H1 (cell line): ENCODE results near the gene SMARCC2.

ENCODE experiments used
- POLR2A ChIP-seq, 2 experiments: IDR thresholded peaks; 1 replicate in 1 of 2; 2 replicates in 1 of 2; pipeline ENCODE4 v1.6.1; 2011; ENCODE audit warnings: low read depth in 2 of 2, low read length in 2 of 2, mild to moderate bottlenecking in 2 of 2; ENCODE audit errors: control extremely low read depth in 1 of 2
- RBBP5 ChIP-seq: IDR thresholded peaks from 2 replicates; pipeline ENCODE4 v1.7.1; 2012; ENCODE audit warnings: low read depth, mild to moderate bottlenecking, inconsistent platforms, low read length, moderate library complexity, borderline replicate concordance
- USF2 ChIP-seq: IDR thresholded peaks from 2 replicates; pipeline ENCODE4 v1.6.1; 2011; ENCODE audit warnings: low read length, improper control_type of control experiment

- TF ChIP-seq RBBP5 (no peak), POLR2A (IDR thresholded peaks at IDR 0.05; ENCODE audit: control extremely low read depth in 1 of 2, low read depth in 2 of 2, low read length in 2 of 2) (no peak), USF2 (no peak)
Measured at GRCh38 chr12:56221232-56221756, 32.0 kb upstream of the SMARCC2 start.
